GM12878 (cell line): ENCODE data around the gene AGMAT. TPM values are rescaled to one million over a fixed set of nuclear protein-coding genes. Genes with fewer than 3 reads are reported as not detected.

Source experiments
- ATAC-seq: fragments of 200-7000 bp; cut with Tn5 transposase; 3 replicates; pipeline ENCODE4 v1.9.1; 2020; ENCODE audit warnings: mild to moderate bottlenecking, moderate library complexity
- BruUV-seq: library from RNA; stranded (reverse); fragments of 400-500 nt; replicated peaks from 2 replicates; lab custom pipeline; 2021; lab: Mats Ljungman, UMichigan
- CTCF ChIA-PET: fragments of 300-600 bp; sonication (Branson Sonifier 250); formaldehyde crosslinking; extraction: SDS; loops from one replicate; lab custom pipeline; 2021; ENCODE audit warnings: inconsistent platforms; lab: Yijun Ruan, JAX
- POLR2A ChIA-PET: fragments of 350-600 bp; formaldehyde crosslinking; extraction: SDS; loops from one replicate; lab custom pipeline; 2021; ENCODE audit warnings: inconsistent platforms; lab: Charles Lee
- RAD21 ChIA-PET: fragments of 300-600 bp; sonication (Branson Sonifier 250); formaldehyde crosslinking; loops from one replicate; lab custom pipeline; 2023; ENCODE audit warnings: antibody characterized with exemption; ENCODE audit not compliant: unreplicated experiment; lab: Charles Lee
- SMC1A ChIA-PET: fragments of 300-600 bp; sonication (Branson Sonifier 250); formaldehyde crosslinking; loops from one replicate; lab custom pipeline; 2023; ENCODE audit not compliant: unreplicated experiment, uncharacterized antibody; lab: Charles Lee
- DNase-seq: peaks from one replicate; pipeline ENCODE4 v3.0.0-alpha.2; 2011; ENCODE audit warnings: low read depth, low spot score
- FAIRE-seq: peaks from 3 replicates; lab custom pipeline; 2011; peaks lifted over from hg19 to GRCh38; lab: Jason Lieb, UNC
- H2AFZ ChIP-seq: 2 replicates; pipeline ENCODE4 v1.6.0; 2011; ENCODE audit warnings: low read depth, low read length, control low read depth; ENCODE audit not compliant: control insufficient read depth
- H3K27ac ChIP-seq: 2 replicates; pipeline ENCODE4 v1.5.1; 2011; ENCODE audit warnings: control low read depth; ENCODE audit not compliant: control insufficient read depth, insufficient read depth
- H3K27me3 ChIP-seq, 2 experiments: replicated peaks in 1 of 2; 2 replicates each; pipeline versions ENCODE4 v1.6.0 to v1.6.1; 2011; ENCODE audit warnings: low read length in 1 of 2; ENCODE audit not compliant: control insufficient read depth in 2 of 2, insufficient read depth in 2 of 2
- H3K36me3 ChIP-seq, 2 experiments: 2 replicates each; pipeline ENCODE4 v1.5.1; 2011; ENCODE audit warnings: low read length in 1 of 2; ENCODE audit not compliant: control insufficient read depth in 2 of 2, insufficient read depth in 2 of 2
- H3K4me1 ChIP-seq: 2 replicates; pipeline ENCODE4 v1.6.1; 2011; ENCODE audit warnings: mild to moderate bottlenecking, low read length, moderate library complexity, mixed read lengths; ENCODE audit not compliant: control insufficient read depth, insufficient read depth
- H3K4me2 ChIP-seq: 2 replicates; pipeline ENCODE4 v1.6.0; 2011; ENCODE audit warnings: control low read depth; ENCODE audit not compliant: control insufficient read depth, insufficient read depth
- H3K4me3 ChIP-seq: fragments of 200-600 bp; sonication (generic); 2 replicates; pipeline ENCODE4 v1.5.1; 2016
- H3K79me2 ChIP-seq: 2 replicates; pipeline ENCODE4 v1.6.0; 2011; ENCODE audit warnings: low read length; ENCODE audit not compliant: control insufficient read depth, insufficient read depth
- H3K9ac ChIP-seq: 2 replicates; pipeline ENCODE4 v1.8.0; 2011; ENCODE audit warnings: low read length, control low read depth, mixed read lengths; ENCODE audit not compliant: control insufficient read depth, insufficient read depth
- H3K9me3 ChIP-seq: replicated peaks from 3 replicates; pipeline ENCODE4 v1.5.1; 2011; ENCODE audit warnings: mild to moderate bottlenecking, low read length; ENCODE audit not compliant: control insufficient read depth, insufficient read depth
- H4K20me1 ChIP-seq: 2 replicates; pipeline ENCODE4 v1.6.0; 2011; ENCODE audit not compliant: control insufficient read depth, insufficient read depth
- BRCA1 ChIP-seq: IDR thresholded peaks from 2 replicates; pipeline ENCODE4 v1.6.1; 2011; ENCODE audit warnings: low read depth, low read length, improper control_type of control experiment
- CREM ChIP-seq: IDR thresholded peaks from 2 replicates; pipeline ENCODE4 v1.6.1; 2014; ENCODE audit warnings: antibody characterized with exemption, low read depth
- CTCF ChIP-seq, 3 experiments: IDR thresholded peaks in 2 of 3; conservative IDR thresholded peaks in 1 of 3; 2 replicates each; pipeline ENCODE4 v1.5.1; 2011; ENCODE audit warnings: low read depth in 3 of 3, low read length in 3 of 3, mild to moderate bottlenecking in 3 of 3, control low read depth in 2 of 3, moderate library complexity in 2 of 3, inconsistent platforms in 1 of 3, mixed read lengths in 1 of 3; ENCODE audit not compliant: control insufficient read depth in 2 of 3, insufficient read depth in 1 of 3; ENCODE audit errors: extremely low read depth in 1 of 3
- E2F4 ChIP-seq: IDR thresholded peaks from 2 replicates; pipeline ENCODE4 v1.6.1; 2012; ENCODE audit warnings: low read depth, low read length, improper control_type of control experiment
- MTA2 ChIP-seq: fragments of 450-650 bp; IDR thresholded peaks from 2 replicates; pipeline ENCODE4 v1.6.1; 2016; ENCODE audit warnings: low read depth, mild to moderate bottlenecking, moderate library complexity
- RCOR1 ChIP-seq: conservative IDR thresholded peaks from 2 replicates; pipeline ENCODE4 v1.6.1; 2012; ENCODE audit warnings: low read depth, low read length, improper control_type of control experiment
- RELA ChIP-seq: fragments of 450-650 bp; IDR thresholded peaks from 2 replicates; pipeline ENCODE4 v1.8.0; 2014; ENCODE audit warnings: borderline replicate concordance; ENCODE audit not compliant: partially characterized antibody
- SKIL ChIP-seq: fragments of 450-650 bp; IDR thresholded peaks from 2 replicates; pipeline ENCODE4 v1.6.1; 2017; ENCODE audit warnings: mild to moderate bottlenecking, low read depth, inconsistent platforms; ENCODE audit not compliant: poor library complexity, severe bottlenecking
- SREBF2 ChIP-seq: IDR thresholded peaks from 2 replicates; pipeline ENCODE4 v1.6.1; 2012; ENCODE audit warnings: mild to moderate bottlenecking, low read length
- TBL1XR1 ChIP-seq: IDR thresholded peaks from 2 replicates; pipeline ENCODE4 v1.6.1; 2012; ENCODE audit warnings: low read depth, low read length, improper control_type of control experiment
- ZBTB40 ChIP-seq: fragments of 450-650 bp; IDR thresholded peaks from 2 replicates; pipeline ENCODE4 v1.6.1; 2016; ENCODE audit warnings: mild to moderate bottlenecking, moderate library complexity, borderline replicate concordance
- ZNF24 ChIP-seq: fragments of 450-650 bp; IDR thresholded peaks from 2 replicates; pipeline ENCODE4 v1.6.1; 2017; ENCODE audit warnings: antibody characterized with exemption, mild to moderate bottlenecking
- ZSCAN29 ChIP-seq: fragments of 450-650 bp; IDR thresholded peaks from 2 replicates; pipeline ENCODE4 v1.6.1; 2017; ENCODE audit warnings: mild to moderate bottlenecking, moderate library complexity
- WGBS: methylation state at CpG from one replicate; pipeline ENCODE4 v1.1.6; 2016; ENCODE audit warnings: low lambda C conversion rate; ENCODE audit not compliant: insufficient replicate concordance, insufficient coverage; ENCODE audit errors: missing lambda C conversion rate; 5-methylcytosine and 5-hydroxymethylcytosine counted together
- in situ Hi-C: fragments of 300-500 bp; cut with MboI; formaldehyde crosslinking; loops from 9 replicates; pipeline ENCODE4 v1.14.3; 2018; ENCODE audit warnings: mixed read lengths
- intact Hi-C: fragments of 100-400 bp; cut with micrococcal nuclease; formaldehyde crosslinking; loops from one replicate; pipeline ENCODE4 v1.14.2; 2022; ENCODE audit not compliant: unreplicated experiment
- polyA plus RNA-seq, 11 experiments: library from polyadenylated mRNA; depleted of rRNA in 4 of 11; unstranded in 6 of 11; stranded (reverse) in 5 of 11; fragments of >200 nt; fragmentation: Nextera tagmentation in 4 of 11; fragmentation: Illumina TruSeq in 1 of 11; extraction: Ambion mirVana in 4 of 11; extraction: Trizol in 1 of 11; gene quantifications; 1 replicate in 1 of 11; 2 replicates in 10 of 11; pipeline versions ENCODE4 v1.2.1 to v1.2.3, GENCODE V29; 2011 to 2016; ENCODE audit warnings: inconsistent platforms in 2 of 11, missing spikeins in 2 of 11, low read depth in 1 of 11
- total RNA-seq, 4 experiments: library from RNA; depleted of rRNA in 3 of 4; stranded (reverse); fragments of >200 nt in 3 of 4; fragmentation: Illumina TruSeq in 1 of 4; extraction: Trizol in 1 of 4; gene quantifications; 2 replicates each; pipeline versions ENCODE4 v1.2.1 to v1.2.3, GENCODE V29; 2013 to 2021

Gene AGMAT
- total and polyA plus RNA-seq, 10 of the 15 experiments (the other 5 are each of a cell fraction or from before 2014, with no cell fraction given): 0.47 to 7.9 (median 4.7) TPM

GRCh38 chr1:15610167-15610566, 25.3 kb upstream of the AGMAT start:
- H3K4me3 ChIP-seq: no peak overlapping the region
- CTCF ChIA-PET: no interaction called here
- intact Hi-C loops (no loop called here), in situ Hi-C loops (no loop called here)
- H2AFZ ChIP-seq: no peak overlapping the region
- H3K27me3 ChIP-seq: no peaks in the 10 kb centered on the region
- no peaks in the 10 kb centered on the region for H4K20me1 ChIP-seq
- H3K4me1 ChIP-seq: no peaks in the 10 kb centered on the region
- FAIRE-seq (no peak), DNase-seq (no peak), ATAC-seq (no peak)
- RAD21 ChIA-PET: no interaction called here
- no peak for TF ChIP-seq ZBTB40
- TF ChIP-seq BRCA1: no peak
- no peak for TF ChIP-seq RELA
- no peak for TF ChIP-seq RCOR1
- TF ChIP-seq ZNF24: no peak
- TF ChIP-seq E2F4: no peak
- TF ChIP-seq CTCF (IDR thresholded peaks at IDR 0.05 in 2 of 3, conservative IDR thresholded peaks at IDR 0.05 in 1 of 3; ENCODE audit: control insufficient read depth in 2 of 3, extremely low read depth in 1 of 3, insufficient read depth in 1 of 3, low read depth in 3 of 3, low read length in 3 of 3): no peak
- no peak for TF ChIP-seq CREM
- TF ChIP-seq TBL1XR1: no peak
- TF ChIP-seq SREBF2: no peak
- no peak for TF ChIP-seq SKIL
- TF ChIP-seq MTA2: no peak
- no peak for TF ChIP-seq ZSCAN29
- WGBS: 19% methylated on average over 4 of the region's 4 CpGs
- no peak overlapping the region for H3K27ac ChIP-seq
- no peaks in the 10 kb centered on the region for H3K36me3 ChIP-seq
- H3K9ac ChIP-seq: no peak overlapping the region
- POLR2A ChIA-PET: no interaction called here
- no peak overlapping the region for H3K4me2 ChIP-seq
- no TSS peak for BruUV-seq
- H3K9me3 ChIP-seq: no peaks in the 10 kb centered on the region
- H3K79me2 ChIP-seq: no peaks in the 10 kb centered on the region
- SMC1A ChIA-PET: interaction anchor here (1.5 kb wide), 1 partner anchor 18 kb away, joined by 3 read pairs; no protein-coding TSS in a partner anchor
